ENCODE measurements around the gene ZNF212.
"Not testable (repeated sequence)": the region's sequence is repeated elsewhere in the genome, so short reads cannot be mapped to it uniquely, and the experiment has no call there.

ZNF212 gene

DNA sequence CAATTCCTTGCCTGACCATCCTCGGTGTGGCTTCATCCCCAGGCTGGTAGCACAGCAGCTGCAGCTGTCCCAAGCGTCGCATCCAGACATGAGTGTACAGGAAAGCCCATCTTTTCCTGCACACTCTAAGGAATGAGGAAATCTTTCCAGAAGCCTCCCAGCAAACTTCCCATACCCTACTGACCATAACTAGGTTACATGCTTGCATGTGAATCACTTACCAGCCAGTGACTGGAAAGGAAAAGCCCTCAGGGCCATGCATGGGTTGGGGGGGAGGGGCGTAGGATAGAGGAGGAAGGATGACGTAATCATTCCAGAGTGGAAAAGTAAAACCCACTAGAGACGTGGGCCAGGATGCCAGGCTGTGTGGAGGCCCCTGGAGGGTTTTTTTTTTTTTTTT lies 18.9 kb upstream of the ZNF212 start:
- DNase-seq = no peak

DNA sequence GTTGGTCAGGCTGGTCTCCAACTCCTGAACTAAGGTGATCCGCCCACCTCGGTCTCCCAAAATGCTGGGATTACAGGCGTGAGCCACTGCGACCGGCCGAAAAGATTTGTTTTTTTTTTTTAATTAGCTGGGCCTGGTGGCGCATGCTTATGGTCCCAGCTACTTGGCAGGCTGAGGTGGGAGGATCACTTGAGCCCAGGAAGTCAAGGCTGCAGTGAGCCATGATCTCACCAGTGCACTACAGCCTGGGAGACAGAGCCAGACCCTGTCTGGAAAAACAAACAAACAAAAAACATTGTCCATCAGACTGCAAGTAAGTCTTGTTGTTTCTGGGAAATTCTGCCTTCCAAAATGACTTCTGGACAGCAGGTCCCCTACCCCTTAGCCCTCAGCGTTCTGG lies 16.3 kb upstream of the ZNF212 start:
- DNase-seq = no peak

DNA sequence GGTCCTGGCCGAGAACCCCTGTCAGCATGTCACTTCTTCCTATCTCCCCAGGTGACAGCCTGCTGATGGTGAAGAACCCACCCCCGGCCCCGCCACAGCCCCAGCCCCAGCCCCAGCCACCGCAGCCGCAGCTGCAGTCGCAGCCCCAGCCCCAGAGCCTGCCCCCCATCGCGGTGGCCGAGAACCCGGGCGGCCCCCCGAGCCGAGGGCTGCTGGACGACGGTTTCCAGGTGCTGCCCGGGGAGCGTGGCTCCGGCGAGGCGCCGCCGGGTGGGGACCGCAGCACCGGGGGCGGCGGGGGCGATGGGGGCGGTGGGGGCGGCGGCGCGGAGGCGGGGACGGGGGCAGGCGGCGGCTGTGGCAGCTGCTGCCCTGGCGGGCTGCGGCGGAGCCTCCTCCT lies 15.7 kb upstream of the ZNF212 start:
- no peak for DNase-seq

DNA sequence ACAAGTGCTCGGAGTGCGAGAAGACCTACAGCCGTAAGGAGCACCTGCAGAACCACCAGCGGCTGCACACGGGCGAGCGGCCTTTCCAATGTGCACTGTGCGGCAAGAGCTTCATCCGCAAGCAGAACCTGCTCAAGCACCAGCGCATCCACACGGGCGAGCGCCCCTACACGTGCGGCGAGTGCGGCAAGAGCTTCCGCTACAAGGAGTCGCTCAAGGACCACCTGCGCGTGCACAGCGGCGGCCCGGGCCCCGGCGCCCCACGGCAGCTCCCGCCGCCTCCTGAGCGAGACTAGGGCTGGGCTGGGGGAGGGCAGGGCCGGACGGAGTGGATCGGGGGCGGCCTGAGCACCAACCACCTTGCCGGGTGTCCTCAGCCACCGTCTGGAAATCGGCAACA lies 15.1 kb upstream of the ZNF212 start:
- DNase-seq = no peak

GRCh38 chr7:149225106-149225505 lies 14.3 kb upstream of the ZNF212 start:
- DNase-seq = no peak

DNA sequence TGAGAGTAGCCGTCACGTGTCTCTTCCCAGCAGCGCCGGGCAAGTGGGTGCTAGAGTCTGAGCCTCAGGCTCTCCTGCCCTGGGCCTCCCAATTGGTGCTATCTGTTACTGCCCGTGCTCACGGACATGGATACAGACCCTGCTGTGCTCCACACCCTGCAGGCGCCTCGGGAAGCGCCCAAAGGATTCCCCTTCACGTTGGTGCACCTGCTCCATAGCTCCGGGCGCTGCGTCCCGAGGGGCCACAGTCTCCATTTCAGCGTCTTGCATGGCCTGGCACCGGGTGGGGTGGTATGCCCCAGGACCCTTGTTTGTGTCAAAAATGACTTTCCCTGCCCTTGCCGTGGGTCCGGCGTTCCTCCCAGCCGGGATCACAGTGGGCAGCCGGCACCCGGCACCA lies 13.8 kb upstream of the ZNF212 start:
- no peak for DNase-seq

- DNase-seq = not testable (repeated sequence)
Measured at GRCh38 chr7:149226366-149226765, 13.1 kb upstream of the ZNF212 start.

- no peak for DNase-seq
Measured at GRCh38 chr7:149226840-149227494, 12.5 kb upstream of the ZNF212 start.

DNA sequence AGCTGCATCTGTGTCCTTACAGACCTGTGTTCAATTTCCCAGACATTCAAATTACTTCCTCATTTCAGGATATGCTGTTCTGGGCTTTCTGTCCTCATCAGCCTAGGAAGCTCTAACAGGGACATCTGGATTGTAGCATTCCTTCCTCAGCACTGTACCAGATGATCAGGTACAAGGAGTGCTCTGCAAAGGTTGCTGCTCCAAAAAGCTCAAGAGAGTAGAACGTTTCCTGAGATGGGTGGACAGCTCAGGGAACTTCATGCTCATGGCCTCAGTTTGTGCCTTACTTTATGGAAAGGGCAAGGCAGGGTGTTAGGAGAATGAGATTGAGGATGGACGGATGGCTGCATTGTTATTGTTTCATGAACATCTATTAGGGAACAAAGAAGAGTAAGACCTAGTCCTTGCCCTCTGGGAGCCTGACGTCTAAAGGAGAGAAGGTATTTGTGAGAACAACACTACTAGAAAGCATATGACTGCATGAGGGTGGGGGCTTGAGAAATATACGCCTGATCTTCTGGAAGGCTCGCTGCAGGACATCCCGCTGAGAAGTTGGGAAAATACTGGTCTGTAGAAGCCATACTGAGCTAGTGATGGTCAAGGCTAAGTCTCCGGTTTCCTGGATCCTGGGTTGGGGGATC lies 10.5 kb upstream of the ZNF212 start:
- DNase-seq = peak; percentile 20

GRCh38 chr7:149229526-149229925 lies 9.9 kb upstream of the ZNF212 start:
- no peak for DNase-seq

DNA sequence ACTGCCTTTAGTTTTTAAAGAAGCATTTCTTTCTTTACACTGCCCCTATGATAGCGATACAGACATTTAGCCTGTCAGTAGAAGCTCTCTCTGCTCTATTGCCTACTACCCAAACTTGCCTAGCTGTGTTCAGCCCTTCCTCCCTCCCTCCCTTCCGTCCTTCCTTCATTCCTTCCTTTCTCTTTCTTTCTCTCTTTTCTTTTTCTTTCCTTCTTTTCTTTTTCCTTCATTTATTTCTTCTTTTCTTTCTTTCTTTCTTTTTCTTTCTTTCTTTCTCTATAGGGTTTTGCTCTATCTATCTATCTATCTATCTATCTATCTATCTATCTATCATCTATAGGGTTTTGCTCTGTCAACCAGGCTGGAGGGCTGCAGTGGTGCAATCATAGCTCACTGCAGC lies 7.1 kb upstream of the ZNF212 start:
- DNase-seq = no peak

DNA sequence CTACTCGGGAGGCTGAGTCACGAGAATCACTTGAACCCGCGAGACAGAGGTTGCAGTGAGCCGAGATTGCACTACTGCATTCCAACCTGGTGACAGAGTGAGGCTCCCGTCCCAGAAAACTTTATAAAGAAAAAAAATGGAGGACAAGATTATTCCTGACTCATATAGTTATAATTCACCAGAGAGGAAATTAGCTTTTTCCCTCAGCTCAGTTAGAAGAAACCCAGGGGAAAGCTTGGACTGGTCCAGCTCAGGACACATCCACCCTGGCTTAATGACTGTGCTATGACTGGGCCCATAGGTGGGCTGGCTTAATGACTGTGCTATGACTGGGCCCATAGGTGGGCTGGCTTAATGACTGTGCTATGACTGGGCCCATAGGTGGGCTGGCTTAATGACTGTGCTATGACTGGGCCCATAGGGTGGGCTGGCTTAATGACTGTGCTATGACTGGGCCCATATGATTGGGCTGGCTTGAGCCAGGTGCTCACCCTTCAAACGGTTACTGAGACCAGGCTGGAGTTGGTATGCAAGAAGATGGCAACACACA lies 5.7 kb upstream of the ZNF212 start:
- DNase-seq = not testable (repeated sequence)

DNA sequence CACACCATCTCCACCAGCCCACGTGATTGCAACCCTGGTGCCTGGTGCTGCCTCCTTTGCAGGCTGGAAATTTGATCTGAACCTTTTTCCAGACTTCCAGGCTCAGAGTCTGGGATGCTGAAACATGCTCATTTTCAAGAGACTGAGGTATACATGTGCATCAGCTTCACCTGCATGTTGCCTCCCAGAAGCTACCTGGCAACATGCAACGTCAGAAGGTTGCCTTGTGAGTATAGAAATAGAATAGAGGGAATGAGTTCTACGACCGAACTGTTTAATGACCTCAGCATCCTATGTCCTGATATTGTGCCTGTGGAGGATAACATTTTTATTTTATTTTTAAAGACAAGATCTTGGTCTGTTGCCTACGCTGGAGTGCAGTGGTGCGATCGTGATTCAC lies 1.9 kb upstream of the ZNF212 start:
- DNase-seq = no peak

- no peak for DNase-seq
Measured at GRCh38 chr7:149238051-149238450, 1.4 kb upstream of the ZNF212 start.

- no peak for DNase-seq
Measured at GRCh38 chr7:149240637-149241036, 1.2 kb downstream of the ZNF212 start.

DNA sequence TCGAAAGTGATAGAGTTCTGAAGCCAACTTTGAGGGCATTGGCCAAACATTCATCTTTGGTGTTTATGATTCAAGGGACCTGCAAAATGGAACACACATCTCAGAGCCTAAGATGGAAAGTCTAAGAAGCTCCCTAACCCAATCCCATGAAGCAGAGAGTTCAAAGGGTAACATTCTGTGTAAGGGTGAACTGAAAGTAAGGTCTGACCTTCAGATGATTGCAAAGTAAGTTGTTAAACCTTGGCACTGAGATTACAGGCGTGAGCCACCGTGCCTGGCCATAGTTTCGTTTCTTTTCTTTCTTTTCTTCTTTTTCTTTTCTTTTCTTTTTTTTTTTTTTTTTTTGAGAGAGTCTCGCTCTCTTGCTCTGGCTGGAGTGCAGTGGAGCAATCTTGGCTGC lies 2.2 kb downstream of the ZNF212 start:
- no peak for DNase-seq

DNA sequence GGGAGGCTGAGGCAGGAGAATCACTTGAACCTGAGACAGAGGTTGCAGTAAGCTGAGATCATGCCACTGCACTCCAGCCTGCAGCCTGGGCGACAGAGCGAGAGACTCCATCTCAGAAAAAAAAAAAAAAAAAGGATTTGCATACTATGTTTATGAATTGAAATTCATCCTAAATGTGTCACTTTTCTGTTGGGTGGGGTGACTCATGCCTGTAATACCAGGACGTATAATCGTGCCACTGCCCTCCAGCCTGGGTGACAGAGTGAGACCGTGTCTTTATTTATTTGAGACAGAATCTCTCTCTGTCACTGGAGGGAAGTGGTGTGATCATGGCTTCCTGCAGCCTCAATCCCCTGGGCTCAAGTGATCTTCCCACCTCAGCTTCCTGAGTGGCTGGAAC lies 5.8 kb downstream of the ZNF212 start:
- DNase-seq = no peak

DNA sequence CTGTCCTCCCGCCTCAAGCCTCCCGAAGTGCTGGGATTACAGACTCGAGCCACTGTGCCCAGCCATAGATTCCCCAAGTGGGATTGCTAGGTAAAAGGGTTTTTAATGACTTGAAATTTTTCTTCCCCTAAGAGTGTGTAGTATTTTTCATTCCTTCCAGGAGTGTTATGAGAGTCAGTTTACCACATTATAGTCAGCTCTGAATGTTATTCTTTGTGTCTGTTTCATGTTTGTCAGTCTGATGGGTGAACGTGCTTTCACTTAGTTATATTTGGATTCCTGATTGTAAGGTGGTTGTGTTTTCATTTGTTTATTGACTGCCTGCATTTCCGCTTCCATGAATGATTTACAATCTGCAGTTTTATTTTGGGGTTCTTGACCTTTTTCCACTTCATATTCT lies 6.3 kb downstream of the ZNF212 start:
- no peak for DNase-seq

DNA sequence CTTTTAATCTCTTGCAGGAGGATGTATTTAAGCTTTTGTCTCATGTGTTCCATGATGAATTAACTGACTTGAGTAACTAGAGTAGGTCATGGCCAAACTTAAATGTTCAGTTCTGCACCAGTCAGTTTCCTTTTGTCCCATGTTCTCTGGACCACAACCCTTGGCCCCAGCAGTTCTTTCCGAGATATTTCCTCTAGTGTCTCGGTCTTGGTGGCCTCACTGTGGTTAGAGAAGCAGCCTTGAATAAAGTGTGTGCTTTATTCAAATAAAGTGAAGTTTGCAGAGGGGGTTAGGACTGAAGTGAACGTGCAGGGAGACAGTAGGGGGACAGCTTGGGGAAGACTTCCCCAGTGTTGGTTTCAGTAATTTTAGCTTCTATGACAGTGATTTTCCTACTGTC lies 9.3 kb downstream of the ZNF212 start:
- DNase-seq = no peak

DNA sequence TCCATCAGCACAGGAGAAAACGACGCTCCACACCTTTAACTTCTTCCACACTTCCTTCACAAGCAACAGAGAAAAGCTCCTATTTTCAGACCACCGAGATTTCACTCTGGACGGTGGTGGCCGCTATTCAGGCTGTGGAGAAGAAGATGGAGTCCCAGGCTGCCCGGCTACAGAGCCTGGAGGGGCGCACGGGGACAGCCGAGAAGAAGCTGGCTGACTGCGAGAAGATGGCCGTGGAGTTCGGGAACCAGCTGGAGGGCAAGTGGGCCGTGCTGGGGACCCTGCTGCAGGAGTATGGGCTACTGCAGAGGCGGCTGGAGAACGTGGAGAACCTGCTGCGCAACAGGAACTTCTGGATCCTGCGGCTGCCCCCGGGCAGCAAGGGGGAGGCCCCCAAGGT lies 10.7 kb downstream of the ZNF212 start:
- DNase-seq = not testable (repeated sequence)

- not testable (repeated sequence) for DNase-seq
Measured at GRCh38 chr7:149251518-149251917, 12.1 kb downstream of the ZNF212 start.

- no peak for DNase-seq
Measured at GRCh38 chr7:149252378-149252777, 12.9 kb downstream of the ZNF212 start.

- no peak for DNase-seq
Measured at GRCh38 chr7:149253665-149254064, 14.2 kb downstream of the ZNF212 start.

DNA sequence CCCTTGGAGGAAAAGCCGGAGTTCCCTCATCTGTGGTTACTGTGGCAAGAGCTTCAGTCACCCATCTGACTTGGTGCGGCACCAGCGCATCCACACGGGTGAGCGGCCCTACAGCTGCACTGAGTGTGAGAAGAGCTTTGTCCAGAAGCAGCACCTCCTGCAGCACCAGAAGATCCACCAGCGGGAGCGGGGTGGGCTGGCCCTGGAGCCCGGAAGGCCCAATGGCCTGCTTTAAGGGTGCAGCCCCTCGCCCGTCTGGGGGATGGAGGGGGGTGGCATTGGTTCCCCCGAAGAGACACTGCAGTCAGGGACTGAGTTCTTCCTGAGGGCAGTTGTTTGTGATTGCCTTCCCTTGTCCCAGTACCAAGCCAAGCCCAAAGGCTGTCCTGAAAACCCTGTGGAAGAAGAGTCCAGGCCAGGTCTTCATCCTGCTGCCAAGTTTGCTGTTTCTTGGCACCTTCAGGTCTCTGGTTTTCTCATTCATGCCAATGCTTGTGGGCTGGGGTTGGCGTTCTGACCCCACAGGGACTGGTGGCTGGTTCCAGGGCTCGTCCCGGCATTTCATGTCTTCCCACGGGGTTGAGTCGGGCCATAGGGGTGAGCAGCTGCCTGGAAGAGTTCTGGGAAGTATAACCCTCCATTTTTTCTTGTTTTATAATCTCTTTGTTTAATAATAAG lies 14.9 kb downstream of the ZNF212 start:
- no peak for DNase-seq

Measured in GF-D8 (cell line).